ENCODE data around the gene MPHOSPH6. TPM values are rescaled to one million over a fixed set of nuclear protein-coding genes. Genes with fewer than 3 reads are reported as not detected.
A peak's percentile ranks its signal among the peaks of the same experiment; 100 is the strongest.
"Not testable (repeated sequence)": the region's sequence is repeated elsewhere in the genome, so short reads cannot be mapped to it uniquely, and the experiment has no call there.

The MPHOSPH6 gene
- total RNA-seq, 2 experiments from 2014 or later = 46.9 to 51.2 TPM

DNA sequence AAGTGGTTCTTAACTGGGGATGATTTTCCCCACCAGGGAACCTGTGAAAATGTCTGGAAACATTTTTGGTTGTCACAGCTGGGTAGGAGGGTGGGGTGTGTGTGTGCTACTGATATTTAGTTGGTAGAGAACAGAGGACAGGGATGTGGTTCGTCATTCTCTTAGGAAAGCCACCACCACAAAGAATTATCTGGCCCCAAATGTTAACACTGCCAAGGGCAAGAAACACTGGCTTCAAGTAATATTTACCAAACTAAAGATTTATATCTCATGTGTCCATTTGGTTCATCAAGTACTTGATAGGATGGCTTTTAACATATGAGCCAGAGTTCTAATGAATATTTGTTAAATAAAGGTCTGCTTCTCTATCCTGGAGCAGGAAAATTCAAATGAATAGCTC lies 19.5 kb downstream of the MPHOSPH6 start:
- intact Hi-C loops (cut with micrococcal nuclease) = no loop called here
- Mint-ChIP-seq H3K27ac (no peak overlapping the region), H3K36me3 (ENCODE audit: low read depth) (peaks cover 51% of the 10 kb centered on the region), H3K4me1 (ENCODE audit: low read depth) (peaks cover 11% of the 10 kb centered on the region), H3K9me3 (no peaks in the 10 kb centered on the region), H3K4me3 (no peak overlapping the region), H3K27me3 (no peaks in the 10 kb centered on the region)
- ATAC-seq (no peak), DNase-seq (no peak)
- TF ChIP-seq, protein P1, sequence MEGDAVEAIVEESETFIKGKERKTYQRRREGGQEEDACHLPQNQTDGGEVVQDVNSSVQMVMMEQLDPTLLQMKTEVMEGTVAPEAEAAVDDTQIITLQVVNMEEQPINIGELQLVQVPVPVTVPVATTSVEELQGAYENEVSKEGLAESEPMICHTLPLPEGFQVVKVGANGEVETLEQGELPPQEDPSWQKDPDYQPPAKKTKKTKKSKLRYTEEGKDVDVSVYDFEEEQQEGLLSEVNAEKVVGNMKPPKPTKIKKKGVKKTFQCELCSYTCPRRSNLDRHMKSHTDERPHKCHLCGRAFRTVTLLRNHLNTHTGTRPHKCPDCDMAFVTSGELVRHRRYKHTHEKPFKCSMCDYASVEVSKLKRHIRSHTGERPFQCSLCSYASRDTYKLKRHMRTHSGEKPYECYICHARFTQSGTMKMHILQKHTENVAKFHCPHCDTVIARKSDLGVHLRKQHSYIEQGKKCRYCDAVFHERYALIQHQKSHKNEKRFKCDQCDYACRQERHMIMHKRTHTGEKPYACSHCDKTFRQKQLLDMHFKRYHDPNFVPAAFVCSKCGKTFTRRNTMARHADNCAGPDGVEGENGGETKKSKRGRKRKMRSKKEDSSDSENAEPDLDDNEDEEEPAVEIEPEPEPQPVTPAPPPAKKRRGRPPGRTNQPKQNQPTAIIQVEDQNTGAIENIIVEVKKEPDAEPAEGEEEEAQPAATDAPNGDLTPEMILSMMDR (IDR thresholded peaks at IDR 0.05) = no peak
- CTCF ChIA-PET = interaction anchor here (0.8 kb wide), 1 partner anchor 11 kb away, joined by 3 read pairs; no protein-coding TSS in a partner anchor
- POLR2A ChIA-PET = interaction anchor here (1.6 kb wide), 1 partner anchor 9 kb away, joined by 5 read pairs; no protein-coding TSS in a partner anchor

DNA sequence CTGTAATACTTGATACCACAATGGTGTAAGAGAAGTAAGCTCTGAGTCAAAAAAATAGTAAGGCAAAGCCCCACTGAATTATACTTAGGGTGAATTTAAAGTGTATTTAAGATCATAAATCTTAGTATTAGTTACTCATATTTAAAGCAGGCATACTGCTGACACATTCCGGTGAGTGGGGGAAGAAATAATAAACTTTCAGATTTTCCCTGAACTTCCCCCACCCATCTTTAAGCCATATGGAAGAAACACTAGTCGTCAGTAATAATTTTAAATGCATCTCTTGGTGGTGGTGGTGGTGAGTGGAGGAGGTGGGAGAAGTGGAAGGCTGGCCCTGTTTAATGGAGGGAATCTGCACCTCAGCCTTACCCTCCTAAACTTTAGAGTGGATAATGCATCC lies 20.5 kb downstream of the MPHOSPH6 start:
- no peaks in the 10 kb centered on the region for H3K27me3 Mint-ChIP-seq
- H3K36me3 Mint-ChIP-seq (ENCODE audit: low read depth) = peaks cover 47% of the 10 kb centered on the region
- DNase-seq = no peak
- ChIA-PET CTCF (interaction anchor here (1.4 kb wide), 1 partner anchor 16 kb away, joined by 3 read pairs; no protein-coding TSS in a partner anchor), POLR2A (interaction anchor here (1.6 kb wide), 1 partner anchor 10 kb away, joined by 5 read pairs; no protein-coding TSS in a partner anchor)
- peaks cover 8% of the 10 kb centered on the region for H3K4me1 Mint-ChIP-seq (ENCODE audit: low read depth)
- ATAC-seq = no peak
- H3K9me3 Mint-ChIP-seq = no peaks in the 10 kb centered on the region
- no peak overlapping the region for H3K4me3 Mint-ChIP-seq
- no peak overlapping the region for H3K27ac Mint-ChIP-seq
- TF ChIP-seq, protein P1 (IDR thresholded peaks at IDR 0.05) = no peak
- intact Hi-C loops (cut with micrococcal nuclease) = no loop called here

DNA sequence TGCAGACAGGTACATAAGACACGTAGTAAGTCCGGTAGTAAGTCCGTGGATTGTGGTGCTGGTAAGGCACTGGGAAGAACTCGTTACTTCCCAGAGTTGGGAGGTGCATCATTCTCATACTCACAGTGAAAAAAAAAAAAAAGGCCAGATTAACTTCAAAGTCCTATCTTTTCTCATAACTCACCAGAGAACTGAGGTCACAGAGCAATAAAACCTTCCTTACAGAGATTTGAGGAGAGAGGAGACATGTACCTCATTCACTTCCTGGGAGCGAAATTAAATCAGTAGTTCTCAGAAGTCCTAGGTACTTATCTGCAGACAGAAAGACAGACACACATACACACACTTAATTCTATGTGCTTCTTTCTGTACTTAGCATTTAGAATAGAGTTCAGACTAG lies 22.5 kb downstream of the MPHOSPH6 start:
- intact Hi-C loops (cut with micrococcal nuclease) = no loop called here

DNA sequence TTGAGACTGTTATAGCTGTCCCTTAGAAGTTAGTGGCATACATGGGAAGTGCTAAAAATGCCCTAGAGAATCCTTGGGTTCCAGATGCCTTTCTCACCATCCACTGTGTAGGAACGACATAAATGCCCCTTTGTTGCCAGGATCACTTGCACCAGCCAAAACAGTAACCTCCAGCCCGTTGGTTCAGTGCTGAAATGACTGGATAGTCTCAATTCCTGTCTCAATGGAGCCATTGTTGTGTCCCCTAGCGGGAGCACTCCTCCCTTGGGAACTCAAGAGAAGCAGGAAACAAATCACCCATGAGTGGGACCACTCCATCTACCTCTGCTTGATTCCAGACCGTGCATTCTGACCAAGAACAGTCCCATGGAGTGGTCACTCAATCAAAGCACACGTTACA lies 23.1 kb downstream of the MPHOSPH6 start:
- Mint-ChIP-seq H3K4me3 (no peak overlapping the region), H3K27ac (no peak overlapping the region), H3K27me3 (no peaks in the 10 kb centered on the region), H3K36me3 (ENCODE audit: low read depth) (peaks cover 40% of the 10 kb centered on the region), H3K9me3 (no peaks in the 10 kb centered on the region), H3K4me1 (ENCODE audit: low read depth) (no peaks in the 10 kb centered on the region)
- TF ChIP-seq, protein P1 (IDR thresholded peaks at IDR 0.05) = no peak
- CTCF ChIA-PET = no interaction called here
- DNase-seq (no peak), ATAC-seq (no peak)
- POLR2A ChIA-PET = no interaction called here
- intact Hi-C loops (cut with micrococcal nuclease) = no loop called here

More for the DNA sequence above, 22.5 kb downstream of the MPHOSPH6 start:
- Mint-ChIP-seq H3K9me3 (no peaks in the 10 kb centered on the region), H3K36me3 (ENCODE audit: low read depth) (peaks cover 43% of the 10 kb centered on the region), H3K27me3 (no peaks in the 10 kb centered on the region), H3K4me1 (ENCODE audit: low read depth) (no peaks in the 10 kb centered on the region), H3K4me3 (no peak overlapping the region), H3K27ac (no peak overlapping the region)
- TF ChIP-seq, protein P1 (IDR thresholded peaks at IDR 0.05) = no peak
- ChIA-PET POLR2A (no interaction called here), CTCF (no interaction called here)
- DNase-seq (no peak), ATAC-seq (no peak)

DNA sequence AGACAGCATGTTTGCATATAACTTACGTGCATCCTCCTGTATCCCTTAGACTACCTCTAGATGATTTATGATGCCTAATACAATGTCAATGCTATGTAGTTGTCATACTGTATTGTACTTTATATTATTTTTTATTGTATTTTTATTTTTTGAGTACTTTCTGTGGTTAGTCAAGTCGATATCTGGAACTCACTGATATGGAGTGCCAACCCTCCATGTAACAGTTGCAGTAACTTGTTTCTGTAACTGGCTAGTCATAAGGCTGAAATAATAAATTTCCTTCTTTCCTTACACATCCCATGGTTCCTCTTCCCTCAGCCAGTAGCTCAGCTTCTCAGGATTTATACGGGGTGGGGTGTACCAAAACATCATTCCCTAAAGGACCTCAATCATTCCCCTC lies 23.5 kb downstream of the MPHOSPH6 start:
- H3K27ac Mint-ChIP-seq = no peak overlapping the region
- no peaks in the 10 kb centered on the region for H3K27me3 Mint-ChIP-seq
- CTCF ChIA-PET = no interaction called here
- DNase-seq = no peak
- TF ChIP-seq, protein P1 (IDR thresholded peaks at IDR 0.05) = no peak
- no peaks in the 10 kb centered on the region for H3K4me1 Mint-ChIP-seq (ENCODE audit: low read depth)
- no peak for ATAC-seq
- no peaks in the 10 kb centered on the region for H3K9me3 Mint-ChIP-seq
- no peak overlapping the region for H3K4me3 Mint-ChIP-seq
- intact Hi-C loops (cut with micrococcal nuclease) = no loop called here
- peaks cover 42% of the 10 kb centered on the region for H3K36me3 Mint-ChIP-seq (ENCODE audit: low read depth)
- POLR2A ChIA-PET = no interaction called here

DNA sequence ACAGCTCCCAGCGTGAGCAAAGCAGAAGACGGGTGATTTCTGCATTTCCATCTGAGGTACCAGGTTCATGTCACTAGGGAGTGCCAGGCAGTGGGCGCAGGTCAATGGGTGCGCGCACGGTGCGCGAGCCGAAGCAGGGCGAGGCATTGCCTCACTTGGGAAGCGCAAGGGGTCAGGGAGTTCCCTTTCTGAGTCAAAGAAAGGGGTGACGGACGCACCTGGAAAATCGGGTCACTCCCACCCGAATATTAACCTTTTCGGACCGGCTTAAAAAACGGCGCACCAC lies 30.8 kb downstream of the MPHOSPH6 start:
- H3K4me1 Mint-ChIP-seq (ENCODE audit: low read depth); POLR2A ChIA-PET; H3K27me3 Mint-ChIP-seq; intact Hi-C loops (cut with micrococcal nuclease); DNase-seq; H3K9me3 Mint-ChIP-seq; ATAC-seq: not testable (repeated sequence)
- Mint-ChIP-seq H3K36me3 (ENCODE audit: low read depth) (peaks cover 36% of the 10 kb centered on the region), H3K4me3 (peak overlapping the region; percentile 24), H3K27ac (peak overlapping the region; percentile 60)
- CTCF ChIA-PET = interaction anchor here (1.7 kb wide), 1 partner anchor 78 kb away, joined by 4 read pairs; no protein-coding TSS in a partner anchor
